Measurements from ENCODE around the gene MYBL2. TPM values are rescaled to one million over a fixed set of nuclear protein-coding genes. Genes with fewer than 3 reads are reported as not detected.

The MYBL2 gene
- total and polyA plus RNA-seq, 7 experiments from 2014 or later: 0.58 to 69.7 (median 2.7) TPM; not detected in 4

GRCh38 chr20:43710370-43711044 lies 43.6 kb downstream of the MYBL2 start:
- ATAC-seq (no peak), DNase-seq (no peak)
- Mint-ChIP-seq H3K4me3 (no peak overlapping the region), H3K9me3 (no peaks in the 10 kb centered on the region), H3K27ac (peak overlapping the region in 1 of 9 donors; percentile 28), H3K4me1 (no peaks in the 10 kb centered on the region), H3K36me3 (peaks cover 0 to 6% (median 0%) of the 10 kb centered on the region in 5 donors), H3K27me3 (no peaks in the 10 kb centered on the region)
- H3K27me3 ChIP-seq (ENCODE audit: control insufficient read depth in 2 of 2, insufficient read depth in 2 of 2, low read length in 2 of 2): no peaks in the 10 kb centered on the region
- ChIA-PET POLR2A (no interaction called here), CTCF (no interaction called here)
- intact Hi-C loops (cut with micrococcal nuclease): no loop called here
- no peak overlapping the region for H3K4me3 ChIP-seq (ENCODE audit: low read length)
- no peak overlapping the region for H3K27ac ChIP-seq (ENCODE audit: low read depth, low read length)
- H3K9me3 ChIP-seq (ENCODE audit: control insufficient read depth in 2 of 3, low read length in 3 of 3): no peaks in the 10 kb centered on the region
- no peaks in the 10 kb centered on the region for H3K4me1 ChIP-seq (ENCODE audit: control insufficient read depth in 2 of 2, insufficient read depth in 2 of 2, low read length in 2 of 2)
- no peaks in the 10 kb centered on the region for H3K36me3 ChIP-seq (ENCODE audit: control insufficient read depth in 2 of 3, insufficient read depth in 3 of 3, low read length in 3 of 3)

- Mint-ChIP-seq H3K27ac (peak overlapping the region in 1 of 9 donors; percentile 36), H3K4me1 (no peaks in the 10 kb centered on the region), H3K4me3 (no peak overlapping the region), H3K27me3 (no peaks in the 10 kb centered on the region), H3K36me3 (peaks cover 0 to 3% (median 0%) of the 10 kb centered on the region in 5 donors), H3K9me3 (no peaks in the 10 kb centered on the region)
- CTCF ChIA-PET: no interaction called here
- Histone ChIP-seq H3K27ac (ENCODE audit: low read depth, low read length) (no peak overlapping the region), H3K27me3 (ENCODE audit: control insufficient read depth in 2 of 2, insufficient read depth in 2 of 2, low read length in 2 of 2) (no peaks in the 10 kb centered on the region), H3K4me3 (ENCODE audit: low read length) (no peak overlapping the region), H3K4me1 (ENCODE audit: control insufficient read depth in 2 of 2, insufficient read depth in 2 of 2, low read length in 2 of 2) (no peaks in the 10 kb centered on the region), H3K36me3 (ENCODE audit: control insufficient read depth in 2 of 3, insufficient read depth in 3 of 3, low read length in 3 of 3) (no peaks in the 10 kb centered on the region), H3K9me3 (ENCODE audit: control insufficient read depth in 2 of 3, low read length in 3 of 3) (no peaks in the 10 kb centered on the region)
- intact Hi-C loops (cut with micrococcal nuclease): no loop called here
- ATAC-seq: peak; percentile 15
- no peak for DNase-seq
- POLR2A ChIA-PET: no interaction called here
These were observed 44.3 kb downstream of the MYBL2 start for GRCh38 chr20:43711098-43711654.

GRCh38 chr20:43715044-43715443 lies 48.1 kb downstream of the MYBL2 start:
- H3K4me3 ChIP-seq (ENCODE audit: low read length): no peak overlapping the region
- H3K27ac ChIP-seq (ENCODE audit: low read depth, low read length): no peak overlapping the region
- peaks cover 8 to 34% (median 15%) of the 10 kb centered on the region in 7 donors for H3K4me1 Mint-ChIP-seq
- intact Hi-C loops (cut with micrococcal nuclease): no loop called here
- peaks cover 0 to 13% (median 4%) of the 10 kb centered on the region in 5 donors for H3K36me3 Mint-ChIP-seq
- peaks cover 0 to 5% (median 0%) of the 10 kb centered on the region in 11 donors for H3K9me3 Mint-ChIP-seq
- no peak overlapping the region for H3K4me3 Mint-ChIP-seq
- POLR2A ChIA-PET: interaction anchor here (0.6 to 1.7 kb wide), 2 partner anchors 14 to 34 kb away, joined by 3 read pairs; no protein-coding TSS in a partner anchor
- H3K4me1 ChIP-seq (ENCODE audit: control insufficient read depth in 2 of 2, insufficient read depth in 2 of 2, low read length in 2 of 2): peaks cover 0 to 16% of the 10 kb centered on the region in 2 donors
- H3K27me3 ChIP-seq (ENCODE audit: control insufficient read depth in 2 of 2, insufficient read depth in 2 of 2, low read length in 2 of 2): no peaks in the 10 kb centered on the region
- no peak for DNase-seq
- no peak for ATAC-seq
- H3K9me3 ChIP-seq (ENCODE audit: control insufficient read depth in 2 of 3, low read length in 3 of 3): no peaks in the 10 kb centered on the region
- CTCF ChIA-PET: no interaction called here
- no peaks in the 10 kb centered on the region for H3K36me3 ChIP-seq (ENCODE audit: control insufficient read depth in 2 of 3, insufficient read depth in 3 of 3, low read length in 3 of 3)
- H3K27me3 Mint-ChIP-seq: no peaks in the 10 kb centered on the region
- H3K27ac Mint-ChIP-seq: peak overlapping the region in 1 of 9 donors; percentile 32

GRCh38 chr20:43715511-43715910 lies 48.6 kb downstream of the MYBL2 start:
- POLR2A ChIA-PET: interaction anchor here (1.7 kb wide), 1 partner anchor 13 kb away, joined by 3 read pairs; no protein-coding TSS in a partner anchor

GRCh38 chr20:43716123-43716522 lies 49.2 kb downstream of the MYBL2 start:
- H3K36me3 ChIP-seq (ENCODE audit: control insufficient read depth in 2 of 3, insufficient read depth in 3 of 3, low read length in 3 of 3): no peaks in the 10 kb centered on the region
- Mint-ChIP-seq H3K4me3 (no peak overlapping the region), H3K27ac (no peak overlapping the region), H3K9me3 (peaks cover 0 to 6% (median 0%) of the 10 kb centered on the region in 11 donors), H3K27me3 (no peaks in the 10 kb centered on the region), H3K4me1 (peaks cover 8 to 45% (median 26%) of the 10 kb centered on the region in 7 donors), H3K36me3 (peaks cover 0 to 17% (median 4%) of the 10 kb centered on the region in 5 donors)
- H3K4me1 ChIP-seq (ENCODE audit: control insufficient read depth in 2 of 2, insufficient read depth in 2 of 2, low read length in 2 of 2): peaks cover 0 to 21% of the 10 kb centered on the region in 2 donors
- no peaks in the 10 kb centered on the region for H3K9me3 ChIP-seq (ENCODE audit: control insufficient read depth in 2 of 3, low read length in 3 of 3)
- H3K27ac ChIP-seq (ENCODE audit: low read depth, low read length): no peak overlapping the region
- no peak for ATAC-seq
- intact Hi-C loops (cut with micrococcal nuclease): no loop called here
- CTCF ChIA-PET: no interaction called here
- H3K27me3 ChIP-seq (ENCODE audit: control insufficient read depth in 2 of 2, insufficient read depth in 2 of 2, low read length in 2 of 2): no peaks in the 10 kb centered on the region
- no peak overlapping the region for H3K4me3 ChIP-seq (ENCODE audit: low read length)
- DNase-seq: no peak
- POLR2A ChIA-PET: interaction anchor here (1.7 kb wide), 1 partner anchor 12 kb away, joined by 3 read pairs; no protein-coding TSS in a partner anchor

More at GRCh38 chr20:43715511-43715910, 48.6 kb downstream of the MYBL2 start:
- H3K27me3 Mint-ChIP-seq: no peaks in the 10 kb centered on the region
- Histone ChIP-seq H3K36me3 (ENCODE audit: control insufficient read depth in 2 of 3, insufficient read depth in 3 of 3, low read length in 3 of 3) (no peaks in the 10 kb centered on the region), H3K4me3 (ENCODE audit: low read length) (no peak overlapping the region), H3K4me1 (ENCODE audit: control insufficient read depth in 2 of 2, insufficient read depth in 2 of 2, low read length in 2 of 2) (peaks cover 0 to 16% of the 10 kb centered on the region in 2 donors), H3K9me3 (ENCODE audit: control insufficient read depth in 2 of 3, low read length in 3 of 3) (no peaks in the 10 kb centered on the region), H3K27ac (ENCODE audit: low read depth, low read length) (no peak overlapping the region), H3K27me3 (ENCODE audit: control insufficient read depth in 2 of 2, insufficient read depth in 2 of 2, low read length in 2 of 2) (no peaks in the 10 kb centered on the region)
- H3K9me3 Mint-ChIP-seq: peaks cover 0 to 6% (median 0%) of the 10 kb centered on the region in 11 donors
- peaks cover 0 to 18% (median 4%) of the 10 kb centered on the region in 5 donors for H3K36me3 Mint-ChIP-seq
- CTCF ChIA-PET: no interaction called here
- no peak overlapping the region for H3K4me3 Mint-ChIP-seq
- no peak for DNase-seq
- intact Hi-C loops (cut with micrococcal nuclease): no loop called here
- ATAC-seq: no peak
- H3K4me1 Mint-ChIP-seq: peaks cover 8 to 39% (median 20%) of the 10 kb centered on the region in 7 donors
- H3K27ac Mint-ChIP-seq: peak overlapping the region in 1 of 9 donors; percentile 32

- intact Hi-C loops (cut with micrococcal nuclease): no loop called here
- DNase-seq (no peak), ATAC-seq (no peak)
- Histone ChIP-seq H3K4me3 (ENCODE audit: low read length) (no peak overlapping the region), H3K9me3 (ENCODE audit: control insufficient read depth in 2 of 3, low read length in 3 of 3) (no peaks in the 10 kb centered on the region), H3K36me3 (ENCODE audit: control insufficient read depth in 2 of 3, insufficient read depth in 3 of 3, low read length in 3 of 3) (no peaks in the 10 kb centered on the region), H3K4me1 (ENCODE audit: control insufficient read depth in 2 of 2, insufficient read depth in 2 of 2, low read length in 2 of 2) (peaks cover 0 to 29% of the 10 kb centered on the region in 2 donors), H3K27ac (ENCODE audit: low read depth, low read length) (no peak overlapping the region), H3K27me3 (ENCODE audit: control insufficient read depth in 2 of 2, insufficient read depth in 2 of 2, low read length in 2 of 2) (no peaks in the 10 kb centered on the region)
- ChIA-PET POLR2A (interaction anchor here (0.9 to 1.6 kb wide), 3 partner anchors 12 to 25 kb away, joined by 3 to 6 read pairs (median 4); no protein-coding TSS in a partner anchor), CTCF (no interaction called here)
- H3K4me1 Mint-ChIP-seq: peaks cover 8 to 49% (median 29%) of the 10 kb centered on the region in 7 donors
- H3K27me3 Mint-ChIP-seq: no peaks in the 10 kb centered on the region
- H3K4me3 Mint-ChIP-seq: peak overlapping the region in 1 of 10 donors; percentile 21
- peak overlapping the region in 2 of 9 donors; percentile 58 to 68 for H3K27ac Mint-ChIP-seq
- peaks cover 0 to 17% (median 4%) of the 10 kb centered on the region in 5 donors for H3K36me3 Mint-ChIP-seq
- peaks cover 0 to 6% (median 0%) of the 10 kb centered on the region in 11 donors for H3K9me3 Mint-ChIP-seq
These were observed 50.1 kb downstream of the MYBL2 start for GRCh38 chr20:43716757-43717615.

All from naive thymus-derived CD4-positive, alpha-beta T cell (primary cell).